K562 (cell line): ENCODE data around the gene NFE2. TPM values are rescaled to one million over a fixed set of nuclear protein-coding genes. Genes with fewer than 3 reads are reported as not detected.

Experiments
- BRCA1 ChIP-seq, 2 experiments: fragments of 450-650 bp in 1 of 2; sonication (generic) in 1 of 2; formaldehyde crosslinking in 1 of 2; IDR thresholded peaks; 2 replicates each; pipeline versions ENCODE4 v1.5.0 to v1.6.1; 2017 to 2020; ENCODE audit warnings: mild to moderate bottlenecking in 1 of 2, missing genetic modification reagents in 1 of 2
- CREB3 ChIP-seq: fragments of 450-650 bp; conservative IDR thresholded peaks from 2 replicates; pipeline ENCODE4 v1.6.1; 2016; ENCODE audit warnings: missing genetic modification characterization, low read depth, mild to moderate bottlenecking, missing compliant biosample characterization, moderate library complexity
- ERF ChIP-seq: fragments of 450-650 bp; formaldehyde crosslinking; IDR thresholded peaks from 2 replicates; pipeline ENCODE4 v1.4.0; 2020; ENCODE audit warnings: mild to moderate bottlenecking, mixed read lengths
- HIVEP1 ChIP-seq: fragments of 250-450 bp; sonication (Bioruptor Pico); IDR thresholded peaks from 2 replicates; pipeline ENCODE4 v1.4.0; 2020; ENCODE audit warnings: mild to moderate bottlenecking
- U2AF2 ChIP-seq: fragments of 200-400 bp; formaldehyde crosslinking; optimal IDR thresholded peaks from 2 replicates; pipeline ENCODE3; 2017; ENCODE audit warnings: low read depth, mild to moderate bottlenecking, low read length
- ZHX1 ChIP-seq: fragments of 150-350 bp; conservative IDR thresholded peaks from 2 replicates; pipeline ENCODE4 v1.6.1; 2014; ENCODE audit warnings: low read length
- ZNF644 ChIP-seq: fragments of 200-800 bp; sonication (Bioruptor generic); IDR thresholded peaks from 2 replicates; pipeline ENCODE4 v1.6.1; 2016; ENCODE audit warnings: low read depth, missing genetic modification characterization, missing compliant biosample characterization
- polyA plus RNA-seq, 8 experiments: library from polyadenylated mRNA; depleted of rRNA in 4 of 8; stranded (reverse) in 5 of 8; unstranded in 3 of 8; fragments of >200 nt; fragmentation: Nextera tagmentation in 2 of 8; fragmentation: Illumina TruSeq in 1 of 8; extraction: Ambion mirVana in 2 of 8; extraction: Trizol in 1 of 8; gene quantifications; 2 replicates each; pipeline versions ENCODE4 v1.2.1 to v1.2.3, GENCODE V29; 2011 to 2014; ENCODE audit warnings: inconsistent platforms in 1 of 8, missing spikeins in 1 of 8
- total RNA-seq, 7 experiments: library from RNA; depleted of rRNA in 6 of 7; stranded (reverse); fragments of >200 nt in 6 of 7; fragmentation: Illumina TruSeq in 2 of 7; extraction: Trizol in 2 of 7; gene quantifications; 2 replicates each; pipeline versions ENCODE4 v1.2.1 to v1.2.3, GENCODE V29; 2011 to 2021; ENCODE audit warnings: low replicate concordance in 1 of 7
- TF ChIP-seq, protein P1 (sequence below), 2 experiments: IDR thresholded peaks in 1 of 2; conservative IDR thresholded peaks in 1 of 2; 2 replicates each; pipeline ENCODE4 v1.6.1; 2016; ENCODE audit warnings: low read depth in 2 of 2, mild to moderate bottlenecking in 1 of 2, missing compliant biosample characterization in 1 of 2, missing genetic modification characterization in 1 of 2, moderate library complexity in 1 of 2
- TF ChIP-seq, protein P2 (sequence below): fragments of 450-650 bp; IDR thresholded peaks from 2 replicates; pipeline ENCODE4 v1.6.1; 2014; ENCODE audit warnings: low read depth, mild to moderate bottlenecking, moderate library complexity, borderline replicate concordance
- TF ChIP-seq, protein P3 (sequence below): sonication (generic); formaldehyde crosslinking; IDR thresholded peaks from 2 replicates; pipeline ENCODE4 v1.8.0; 2023; ENCODE audit warnings: mild to moderate bottlenecking, missing genetic modification reagents

The NFE2 gene
- total and polyA plus RNA-seq, 9 of the 15 experiments (the other 6 are each of a cell fraction or from before 2014, with no cell fraction given), result 12.3 to 282 (median 208) TPM

DNA sequence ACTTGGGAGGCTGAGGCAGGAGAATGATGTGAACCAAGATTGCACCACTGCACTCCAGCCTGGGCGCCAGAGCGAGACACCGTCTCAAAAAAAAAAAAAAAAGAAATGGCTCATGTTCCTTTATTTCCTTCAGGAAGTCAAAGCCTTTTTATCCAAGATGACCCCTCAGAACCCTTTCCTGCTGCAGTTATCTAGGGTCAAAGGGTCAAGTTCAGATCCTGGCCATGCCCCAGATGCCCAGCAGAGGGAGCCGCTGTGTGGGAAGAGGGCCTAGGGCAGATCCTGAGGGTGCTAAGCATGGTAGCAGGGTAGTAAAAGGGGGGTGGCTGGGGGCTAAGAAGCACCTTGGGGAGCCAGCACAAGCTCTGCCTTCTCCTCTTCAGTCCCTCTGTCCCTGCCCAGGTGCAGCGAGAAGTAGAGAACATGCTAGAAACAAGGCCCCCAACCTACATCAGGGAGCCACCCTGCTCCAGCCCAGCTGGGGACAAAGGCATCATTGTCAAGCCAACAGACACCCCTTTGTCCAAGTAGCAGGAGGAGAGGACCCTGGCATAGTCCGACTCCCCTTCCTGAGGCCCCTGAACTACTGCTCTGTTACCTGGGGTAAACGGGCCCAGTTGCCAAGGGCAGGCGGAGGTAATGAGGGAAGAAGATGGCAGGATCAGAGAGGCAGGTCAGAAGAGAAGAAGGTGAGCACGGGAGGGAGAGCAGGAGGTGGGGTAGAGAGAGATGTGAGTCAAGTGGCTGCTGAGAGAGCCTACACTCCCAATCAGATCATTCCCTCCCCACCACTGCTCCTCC lies 6.5 kb downstream of the NFE2 start (continued):
- TF ChIP-seq, protein P1, sequence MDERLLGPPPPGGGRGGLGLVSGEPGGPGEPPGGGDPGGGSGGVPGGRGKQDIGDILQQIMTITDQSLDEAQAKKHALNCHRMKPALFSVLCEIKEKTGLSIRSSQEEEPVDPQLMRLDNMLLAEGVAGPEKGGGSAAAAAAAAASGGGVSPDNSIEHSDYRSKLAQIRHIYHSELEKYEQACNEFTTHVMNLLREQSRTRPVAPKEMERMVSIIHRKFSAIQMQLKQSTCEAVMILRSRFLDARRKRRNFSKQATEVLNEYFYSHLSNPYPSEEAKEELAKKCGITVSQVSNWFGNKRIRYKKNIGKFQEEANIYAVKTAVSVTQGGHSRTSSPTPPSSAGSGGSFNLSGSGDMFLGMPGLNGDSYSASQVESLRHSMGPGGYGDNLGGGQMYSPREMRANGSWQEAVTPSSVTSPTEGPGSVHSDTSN (CRISPR knock-in tag; IDR thresholded peaks at IDR 0.05; ENCODE audit: low read depth), result no peak
- TF ChIP-seq, protein P1 (tag; conservative IDR thresholded peaks at IDR 0.05; ENCODE audit: low read depth), result peak; percentile 29; the same call in 1 of the 2 replicates
- TF ChIP-seq ZNF644 (tag), result 0 out of 2 replicates have a peak, but pooled peaks have one; percentile 46
- no peak for TF ChIP-seq U2AF2
- no peak for TF ChIP-seq BRCA1 (IDR thresholded peaks at IDR 0.05)
- TF ChIP-seq BRCA1 (CRISPR knock-in tag; IDR thresholded peaks at IDR 0.05), result no peak
- 0 out of 2 replicates have a peak, but pooled peaks have one; percentile 35 for TF ChIP-seq CREB3 (tag)
- peak; percentile 86; the same call in 1 of the 2 replicates for TF ChIP-seq ERF (CRISPR knock-in tag)
- TF ChIP-seq, protein P2, sequence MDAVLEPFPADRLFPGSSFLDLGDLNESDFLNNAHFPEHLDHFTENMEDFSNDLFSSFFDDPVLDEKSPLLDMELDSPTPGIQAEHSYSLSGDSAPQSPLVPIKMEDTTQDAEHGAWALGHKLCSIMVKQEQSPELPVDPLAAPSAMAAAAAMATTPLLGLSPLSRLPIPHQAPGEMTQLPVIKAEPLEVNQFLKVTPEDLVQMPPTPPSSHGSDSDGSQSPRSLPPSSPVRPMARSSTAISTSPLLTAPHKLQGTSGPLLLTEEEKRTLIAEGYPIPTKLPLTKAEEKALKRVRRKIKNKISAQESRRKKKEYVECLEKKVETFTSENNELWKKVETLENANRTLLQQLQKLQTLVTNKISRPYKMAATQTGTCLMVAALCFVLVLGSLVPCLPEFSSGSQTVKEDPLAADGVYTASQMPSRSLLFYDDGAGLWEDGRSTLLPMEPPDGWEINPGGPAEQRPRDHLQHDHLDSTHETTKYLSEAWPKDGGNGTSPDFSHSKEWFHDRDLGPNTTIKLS, result no peak; the same call in 1 of the 2 replicates
- TF ChIP-seq HIVEP1 (CRISPR knock-in tag), result peak; percentile 52; the same call in 1 of the 2 replicates
- TF ChIP-seq ZHX1, result no peak
- TF ChIP-seq, protein P3, sequence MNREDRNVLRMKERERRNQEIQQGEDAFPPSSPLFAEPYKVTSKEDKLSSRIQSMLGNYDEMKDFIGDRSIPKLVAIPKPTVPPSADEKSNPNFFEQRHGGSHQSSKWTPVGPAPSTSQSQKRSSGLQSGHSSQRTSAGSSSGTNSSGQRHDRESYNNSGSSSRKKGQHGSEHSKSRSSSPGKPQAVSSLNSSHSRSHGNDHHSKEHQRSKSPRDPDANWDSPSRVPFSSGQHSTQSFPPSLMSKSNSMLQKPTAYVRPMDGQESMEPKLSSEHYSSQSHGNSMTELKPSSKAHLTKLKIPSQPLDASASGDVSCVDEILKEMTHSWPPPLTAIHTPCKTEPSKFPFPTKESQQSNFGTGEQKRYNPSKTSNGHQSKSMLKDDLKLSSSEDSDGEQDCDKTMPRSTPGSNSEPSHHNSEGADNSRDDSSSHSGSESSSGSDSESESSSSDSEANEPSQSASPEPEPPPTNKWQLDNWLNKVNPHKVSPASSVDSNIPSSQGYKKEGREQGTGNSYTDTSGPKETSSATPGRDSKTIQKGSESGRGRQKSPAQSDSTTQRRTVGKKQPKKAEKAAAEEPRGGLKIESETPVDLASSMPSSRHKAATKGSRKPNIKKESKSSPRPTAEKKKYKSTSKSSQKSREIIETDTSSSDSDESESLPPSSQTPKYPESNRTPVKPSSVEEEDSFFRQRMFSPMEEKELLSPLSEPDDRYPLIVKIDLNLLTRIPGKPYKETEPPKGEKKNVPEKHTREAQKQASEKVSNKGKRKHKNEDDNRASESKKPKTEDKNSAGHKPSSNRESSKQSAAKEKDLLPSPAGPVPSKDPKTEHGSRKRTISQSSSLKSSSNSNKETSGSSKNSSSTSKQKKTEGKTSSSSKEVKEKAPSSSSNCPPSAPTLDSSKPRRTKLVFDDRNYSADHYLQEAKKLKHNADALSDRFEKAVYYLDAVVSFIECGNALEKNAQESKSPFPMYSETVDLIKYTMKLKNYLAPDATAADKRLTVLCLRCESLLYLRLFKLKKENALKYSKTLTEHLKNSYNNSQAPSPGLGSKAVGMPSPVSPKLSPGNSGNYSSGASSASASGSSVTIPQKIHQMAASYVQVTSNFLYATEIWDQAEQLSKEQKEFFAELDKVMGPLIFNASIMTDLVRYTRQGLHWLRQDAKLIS (CRISPR knock-in tag), result peak; percentile 50; the same call in 1 of the 2 replicates
